Measurements from ENCODE around the gene GNG3.

DNA sequence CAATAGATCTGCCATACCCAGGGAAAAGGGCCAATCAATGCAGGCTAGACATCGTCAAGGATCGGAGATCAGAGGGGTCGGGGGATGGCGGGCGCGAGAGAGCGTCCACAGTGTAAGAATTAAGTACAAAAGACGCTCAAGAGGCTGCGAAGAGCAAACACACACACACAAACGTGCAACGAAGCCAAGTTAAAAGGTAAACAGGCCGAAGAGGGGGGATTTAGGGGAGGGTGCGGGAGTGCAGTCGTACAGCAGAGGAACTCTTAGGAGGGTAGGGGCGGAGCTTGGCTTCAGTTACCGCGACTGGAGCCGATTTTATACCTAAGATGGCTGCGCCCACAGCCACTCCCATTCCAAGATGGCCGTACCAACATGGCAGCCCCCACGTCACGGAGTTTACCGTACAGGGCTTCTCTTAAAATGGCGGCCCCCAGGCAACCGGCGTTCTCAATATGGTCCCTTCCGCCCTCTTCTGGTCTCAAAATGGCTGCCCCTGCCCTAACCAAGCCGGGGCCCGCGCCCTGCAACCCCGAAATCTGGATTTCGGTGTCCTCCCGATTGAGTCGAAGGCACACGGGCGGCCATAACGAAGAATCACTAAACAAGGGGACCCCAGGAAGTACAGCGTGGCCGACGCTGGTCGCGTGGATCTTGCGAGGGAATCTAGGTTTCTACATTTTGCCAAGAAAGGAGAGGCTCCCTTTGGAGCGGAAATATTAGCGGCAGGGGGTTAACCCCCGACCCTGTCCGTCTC lies 1.9 kb downstream of the GNG3 start:
- TF ChIP-seq, protein P1, sequence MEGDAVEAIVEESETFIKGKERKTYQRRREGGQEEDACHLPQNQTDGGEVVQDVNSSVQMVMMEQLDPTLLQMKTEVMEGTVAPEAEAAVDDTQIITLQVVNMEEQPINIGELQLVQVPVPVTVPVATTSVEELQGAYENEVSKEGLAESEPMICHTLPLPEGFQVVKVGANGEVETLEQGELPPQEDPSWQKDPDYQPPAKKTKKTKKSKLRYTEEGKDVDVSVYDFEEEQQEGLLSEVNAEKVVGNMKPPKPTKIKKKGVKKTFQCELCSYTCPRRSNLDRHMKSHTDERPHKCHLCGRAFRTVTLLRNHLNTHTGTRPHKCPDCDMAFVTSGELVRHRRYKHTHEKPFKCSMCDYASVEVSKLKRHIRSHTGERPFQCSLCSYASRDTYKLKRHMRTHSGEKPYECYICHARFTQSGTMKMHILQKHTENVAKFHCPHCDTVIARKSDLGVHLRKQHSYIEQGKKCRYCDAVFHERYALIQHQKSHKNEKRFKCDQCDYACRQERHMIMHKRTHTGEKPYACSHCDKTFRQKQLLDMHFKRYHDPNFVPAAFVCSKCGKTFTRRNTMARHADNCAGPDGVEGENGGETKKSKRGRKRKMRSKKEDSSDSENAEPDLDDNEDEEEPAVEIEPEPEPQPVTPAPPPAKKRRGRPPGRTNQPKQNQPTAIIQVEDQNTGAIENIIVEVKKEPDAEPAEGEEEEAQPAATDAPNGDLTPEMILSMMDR (IDR thresholded peaks at IDR 0.05): no peak
- peak; percentile 68 for TF ChIP-seq POLR2A (IDR thresholded peaks at IDR 0.05)
